ENCODE data around the gene CYP27C1. TPM values are rescaled to one million over a fixed set of nuclear protein-coding genes. Genes with fewer than 3 reads are reported as not detected.

The CYP27C1 gene, protein sequence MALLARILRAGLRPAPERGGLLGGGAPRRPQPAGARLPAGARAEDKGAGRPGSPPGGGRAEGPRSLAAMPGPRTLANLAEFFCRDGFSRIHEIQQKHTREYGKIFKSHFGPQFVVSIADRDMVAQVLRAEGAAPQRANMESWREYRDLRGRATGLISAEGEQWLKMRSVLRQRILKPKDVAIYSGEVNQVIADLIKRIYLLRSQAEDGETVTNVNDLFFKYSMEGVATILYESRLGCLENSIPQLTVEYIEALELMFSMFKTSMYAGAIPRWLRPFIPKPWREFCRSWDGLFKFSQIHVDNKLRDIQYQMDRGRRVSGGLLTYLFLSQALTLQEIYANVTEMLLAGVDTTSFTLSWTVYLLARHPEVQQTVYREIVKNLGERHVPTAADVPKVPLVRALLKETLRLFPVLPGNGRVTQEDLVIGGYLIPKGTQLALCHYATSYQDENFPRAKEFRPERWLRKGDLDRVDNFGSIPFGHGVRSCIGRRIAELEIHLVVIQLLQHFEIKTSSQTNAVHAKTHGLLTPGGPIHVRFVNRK
- total RNA-seq, result 1 to 10 TPM; 2.4 to 3.5 (median 2.7) TPM

DNA sequence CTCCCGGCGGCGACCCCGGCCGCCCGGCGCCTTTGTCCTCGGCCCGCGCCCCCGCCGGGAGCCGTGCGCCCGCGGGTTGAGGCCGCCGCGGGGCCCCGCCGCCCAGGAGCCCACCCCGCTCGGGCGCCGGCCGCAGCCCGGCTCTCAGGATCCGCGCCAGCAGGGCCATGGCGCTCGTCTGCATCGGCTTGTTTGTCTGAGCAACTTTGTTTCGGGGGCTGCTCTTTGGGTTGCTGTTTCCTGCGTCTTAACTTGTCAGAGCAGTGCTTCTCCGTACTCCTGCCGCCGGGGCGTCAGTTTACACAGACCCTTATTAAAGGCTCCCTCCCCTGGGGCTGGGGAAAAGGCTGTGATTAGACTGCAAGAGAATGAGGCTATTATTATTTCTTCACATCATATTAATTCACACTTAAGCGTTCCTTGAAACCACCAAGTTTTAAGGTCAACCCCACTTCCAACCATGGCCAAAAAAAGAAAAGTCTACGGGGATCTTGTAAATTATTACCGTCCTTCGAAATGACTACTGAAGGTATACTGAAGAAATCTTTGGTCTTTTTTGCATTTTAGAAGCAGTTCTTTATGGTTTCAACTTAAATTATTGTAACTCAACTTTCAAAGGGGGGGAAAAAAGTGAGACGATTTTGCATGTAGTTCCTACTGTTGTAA is at the start of gene CYP27C1:
Gene CYP27C1, minus strand, starts transcription at position 198 of the 666 bp plus-strand sequence. Its CDS starts 29 bp downstream, at position 169.
- TF ChIP-seq CTCF (IDR thresholded peaks at IDR 0.05), result no peak
- no peak for TF ChIP-seq POLR2A (IDR thresholded peaks at IDR 0.05)
- 1% methylated on average over 15 to 30 of the region's 43 CpGs for WGBS, 2 donors
- DNase-seq (ENCODE audit: low spot score in 2 of 2), result no peak
- intact Hi-C loops (cut with DNase I; ENCODE audit: low total_unique reads), result loop anchor here (10.0 kb wide), 1 partner anchor 895 kb away; no protein-coding TSS in a partner anchor
- peak within 1 kb of the TSS; percentile 53 for H3K4me3 ChIP-seq (ENCODE audit: low read depth, poor library complexity, severe bottlenecking)

GRCh38 chr2:127261804-127262406 is 41.8 kb upstream of the CYP27C1 start:
- no peak for TF ChIP-seq CTCF (IDR thresholded peaks at IDR 0.05)
- intact Hi-C loops (cut with DNase I; ENCODE audit: low total_unique reads), result no loop called here
- WGBS, 2 donors, result 78 to 79% methylated on average over 8 of the region's 8 CpGs
- peak in 1 of 2 donors; percentile 49 for DNase-seq (ENCODE audit: low spot score in 2 of 2)
- no peak overlapping the region for H3K4me3 ChIP-seq (ENCODE audit: low read depth, poor library complexity, severe bottlenecking)

GRCh38 chr2:127259355-127259754 is 39.3 kb upstream of the CYP27C1 start:
- H3K4me3 ChIP-seq (ENCODE audit: low read depth, poor library complexity, severe bottlenecking), result no peak overlapping the region
- peak in 1 of 2 donors; percentile 21 for DNase-seq (ENCODE audit: low spot score in 2 of 2)
- intact Hi-C loops (cut with DNase I; ENCODE audit: low total_unique reads), result no loop called here
- TF ChIP-seq CTCF (IDR thresholded peaks at IDR 0.05), result no peak
- no peak for TF ChIP-seq POLR2A (IDR thresholded peaks at IDR 0.05)
- WGBS, 2 donors, result 60 to 67% methylated on average over 5 of the region's 5 CpGs

- intact Hi-C loops (cut with DNase I; ENCODE audit: low total_unique reads), result no loop called here
- WGBS, 2 donors, result 72 to 74% methylated on average over 8 of the region's 8 CpGs
- TF ChIP-seq POLR2A (IDR thresholded peaks at IDR 0.05), result no peak
- no peak for TF ChIP-seq CTCF (IDR thresholded peaks at IDR 0.05)
- DNase-seq (ENCODE audit: low spot score in 2 of 2), result peak in 1 of 2 donors; percentile 72
- H3K4me3 ChIP-seq (ENCODE audit: low read depth, poor library complexity, severe bottlenecking), result no peak overlapping the region
Measured at GRCh38 chr2:127256866-127257265, 36.8 kb upstream of the CYP27C1 start.

- DNase-seq (ENCODE audit: low spot score in 2 of 2), result no peak
- 93 to 98% methylated on average over 3 of the region's 3 CpGs for WGBS, 2 donors
- intact Hi-C loops (cut with DNase I; ENCODE audit: low total_unique reads), result no loop called here
- TF ChIP-seq CTCF (IDR thresholded peaks at IDR 0.05) (no peak), POLR2A (IDR thresholded peaks at IDR 0.05) (no peak)
- no peak overlapping the region for H3K4me3 ChIP-seq (ENCODE audit: low read depth, poor library complexity, severe bottlenecking)
Measured at GRCh38 chr2:127256381-127256780, 36.3 kb upstream of the CYP27C1 start.

Data from lower leg skin (tissue), 4 donors.